Psoas muscle (tissue), 8 donors: ENCODE measurements around the gene TH. TPM values are rescaled to one million over a fixed set of nuclear protein-coding genes. Genes with fewer than 3 reads are reported as not detected.
A peak's percentile ranks its signal among the peaks of the same experiment; 100 is the strongest.

Experiments
- ATAC-seq, 4 donors: fragments of 200-7000 bp; cut with Tn5 transposase; one replicate each; pipeline ENCODE4 v1.9.1; 2020; ENCODE audit warnings: moderate library complexity in 3 of 4, mild to moderate bottlenecking in 2 of 4
- DNase-seq, 2 donors: peaks; one replicate each; pipeline ENCODE4 v3.0.0-alpha.2; 2020
- H3K27ac ChIP-seq: fragments of 200-600 bp; one replicate; pipeline ENCODE4 v1.8.0; 2022
- H3K27me3 ChIP-seq, 3 donors: fragments of 200-600 bp in 1 of 3; one replicate each; pipeline versions ENCODE4 v1.6.1 to v1.8.0; 2013 to 2022; ENCODE audit warnings: low read length in 2 of 3, mild to moderate bottlenecking in 2 of 3, moderate library complexity in 1 of 3; ENCODE audit not compliant: insufficient read depth in 3 of 3
- H3K36me3 ChIP-seq, 2 donors: fragments of 200-600 bp in 1 of 2; one replicate each; pipeline versions ENCODE4 v1.6.1 to v1.8.0; 2013 to 2022; ENCODE audit warnings: low read depth in 1 of 2, mild to moderate bottlenecking in 1 of 2, moderate library complexity in 1 of 2; ENCODE audit not compliant: insufficient read depth in 1 of 2
- H3K4me1 ChIP-seq: fragments of 200-600 bp; one replicate; pipeline ENCODE4 v1.8.0; 2022
- H3K4me3 ChIP-seq: fragments of 200-600 bp; one replicate; pipeline ENCODE4 v1.8.0; 2022; ENCODE audit warnings: mild to moderate bottlenecking
- H3K9me3 ChIP-seq: fragments of 200-600 bp; one replicate; pipeline ENCODE4 v1.8.0; 2022
- CTCF ChIP-seq: fragments of 200-600 bp; IDR thresholded peaks from one replicate; pipeline ENCODE4 v1.8.0; 2022; ENCODE audit warnings: antibody characterized with exemption
- WGBS, 3 donors: extraction: QIAGEN DNeasy Blood & Tissue Kit; methylation state at CpG; one replicate each; pipeline versions ENCODE4 v1.1.6 to v1.1.7; 2013; 5-methylcytosine and 5-hydroxymethylcytosine counted together
- intact Hi-C, 2 donors: fragments of 100-400 bp; cut with DNase I; formaldehyde crosslinking; loops; one replicate each; pipeline versions ENCODE4 v1.11.0 to v1.14.2; 2022
- polyA plus RNA-seq, 3 donors: library from polyadenylated mRNA; stranded (reverse); fragments of 200-250 nt; gene quantifications; one replicate each; pipeline ENCODE4 v1.2.3, GENCODE V29; 2013
- total RNA-seq, 4 donors: library from RNA; stranded (reverse); fragmentation: NEBNext Ultra II Directional in 2 of 4; extraction: Animal tissue kit (Norgen Biotek cat#: 25700) in 2 of 4; gene quantifications; one replicate each; pipeline versions ENCODE4 v1.2.1 to v1.2.4, GENCODE V29; 2021 to 2023
- donor health status: healthy with polysubstance abuse.
- donor health status: DM: no; HTN: no; CAD: no; lungs with moderate emphysema.
- donor health status: Bipolar disorder and iron deficiency.
- donor health status: healthy.
- donor health status: DM: yes; HTN: yes; CAD: no.
- donor health status: DM: no; HTN: no; CAD: no.
- donor health status: DM: no; HTN: no; CAD: no.
- donor health status: DM: yes; HTN: yes; CAD: no.

The TH gene
- total and polyA plus RNA-seq, 7 donors = 0.16 to 0.34 TPM; not detected in 5

- 78 to 79% (median 78%) methylated on average over 12 of the region's 12 CpGs for WGBS, 3 donors
- intact Hi-C loops = no loop called here
- DNase-seq = peak in 1 of 2 donors; percentile 40
- peaks cover 0 to 41% (median 5%) of the 10 kb centered on the region in 3 donors for H3K27me3 ChIP-seq
- ATAC-seq = no peak
- no peak for TF ChIP-seq CTCF
- no peaks in the 10 kb centered on the region for H3K9me3 ChIP-seq
- H3K4me3 ChIP-seq = no peak overlapping the region
- no peaks in the 10 kb centered on the region for H3K36me3 ChIP-seq
- no peak overlapping the region for H3K27ac ChIP-seq
- no peaks in the 10 kb centered on the region for H3K4me1 ChIP-seq
Measured at GRCh38 chr11:2205981-2206690, 34.5 kb upstream of the TH start.

GRCh38 chr11:2205214-2205720 lies 33.7 kb upstream of the TH start:
- H3K27ac ChIP-seq = no peak overlapping the region
- no peaks in the 10 kb centered on the region for H3K36me3 ChIP-seq
- 44 to 56% (median 53%) methylated on average over 1 of the region's 1 CpG for WGBS, 3 donors
- DNase-seq = no peak
- no peak for ATAC-seq
- no peak for TF ChIP-seq CTCF
- H3K9me3 ChIP-seq = no peaks in the 10 kb centered on the region
- H3K4me1 ChIP-seq = no peaks in the 10 kb centered on the region
- H3K27me3 ChIP-seq = peaks cover 0 to 33% (median 5%) of the 10 kb centered on the region in 3 donors
- intact Hi-C loops = no loop called here
- no peak overlapping the region for H3K4me3 ChIP-seq

GRCh38 chr11:2204361-2205213 lies 33.0 kb upstream of the TH start:
- no peak for ATAC-seq
- peaks cover 0 to 27% (median 5%) of the 10 kb centered on the region in 3 donors for H3K27me3 ChIP-seq
- WGBS, 3 donors = 74 to 81% (median 76%) methylated on average over 19 to 21 of the region's 21 CpGs
- no peak overlapping the region for H3K27ac ChIP-seq
- peak in 1 of 2 donors; percentile 31 for DNase-seq
- H3K4me1 ChIP-seq = no peaks in the 10 kb centered on the region
- no peak overlapping the region for H3K4me3 ChIP-seq
- TF ChIP-seq CTCF = no peak
- no peaks in the 10 kb centered on the region for H3K9me3 ChIP-seq
- no peaks in the 10 kb centered on the region for H3K36me3 ChIP-seq
- intact Hi-C loops = no loop called here

GRCh38 chr11:2203440-2204259 lies 32.0 kb upstream of the TH start:
- intact Hi-C loops = no loop called here
- WGBS, 3 donors = 82 to 83% (median 83%) methylated on average over 20 to 23 of the region's 23 CpGs
- peaks cover 0 to 19% (median 3%) of the 10 kb centered on the region in 3 donors for H3K27me3 ChIP-seq

More at GRCh38 chr11:2203440-2204259, 32.0 kb upstream of the TH start:
- Histone ChIP-seq H3K4me3 (no peak overlapping the region), H3K36me3 (no peaks in the 10 kb centered on the region), H3K9me3 (no peaks in the 10 kb centered on the region), H3K27ac (no peak overlapping the region), H3K4me1 (no peaks in the 10 kb centered on the region)
- no peak for ATAC-seq
- no peak for TF ChIP-seq CTCF
- peak in 1 of 2 donors; percentile 39 for DNase-seq
